GM12873 (cell line): Measurements from ENCODE around the gene GPR78.

Experiments used
- TF ChIP-seq, protein P1 (sequence below): IDR thresholded peaks from 2 replicates; pipeline ENCODE4 v1.5.1; 2012; ENCODE audit warnings: low read depth, mild to moderate bottlenecking, moderate library complexity, low read length, control low read depth; ENCODE audit not compliant: insufficient read depth; ENCODE audit errors: missing control alignments

GPR78 gene

DNA sequence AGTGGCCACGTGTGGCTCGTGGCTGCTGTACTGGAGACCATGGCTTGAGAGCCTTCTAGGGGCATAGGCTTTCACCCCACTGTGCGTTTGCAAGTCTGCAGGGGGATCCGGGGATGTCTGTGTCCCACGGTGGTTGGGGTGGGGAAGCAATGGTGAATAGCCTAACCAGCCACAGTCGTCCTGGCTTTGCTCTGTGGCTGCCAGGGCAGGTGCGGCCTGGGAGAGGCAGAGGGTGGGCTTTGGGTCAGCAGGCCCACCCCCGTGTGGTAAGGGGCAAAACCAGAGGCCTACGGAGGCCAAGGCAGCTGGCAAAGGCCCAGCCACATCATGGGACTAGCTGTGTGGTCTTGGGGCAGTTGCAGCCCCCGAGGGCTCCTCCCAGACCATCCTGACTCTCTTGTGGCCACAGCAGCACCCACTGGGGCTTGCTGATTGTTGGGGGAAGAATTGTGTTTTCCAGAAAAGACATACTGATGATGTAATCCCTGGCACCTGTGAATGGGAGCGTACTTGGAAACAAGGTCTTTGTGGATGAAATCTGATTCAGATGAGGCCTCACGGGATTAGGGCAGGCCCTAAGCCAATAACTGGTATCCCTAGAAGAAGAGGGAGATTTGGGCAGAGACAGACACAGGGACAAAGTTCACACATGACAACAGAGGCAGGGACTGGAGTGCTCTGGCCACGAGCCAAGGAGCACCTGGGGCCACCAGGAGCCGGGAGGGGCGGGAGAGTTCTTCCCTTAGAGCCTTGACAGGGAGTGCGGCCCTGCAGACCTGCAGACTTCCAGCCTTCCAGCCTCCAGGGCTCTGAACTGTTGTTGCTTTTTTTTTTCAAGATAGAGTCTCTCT lies 15.3 kb downstream of the GPR78 start:
- TF ChIP-seq, protein P1, sequence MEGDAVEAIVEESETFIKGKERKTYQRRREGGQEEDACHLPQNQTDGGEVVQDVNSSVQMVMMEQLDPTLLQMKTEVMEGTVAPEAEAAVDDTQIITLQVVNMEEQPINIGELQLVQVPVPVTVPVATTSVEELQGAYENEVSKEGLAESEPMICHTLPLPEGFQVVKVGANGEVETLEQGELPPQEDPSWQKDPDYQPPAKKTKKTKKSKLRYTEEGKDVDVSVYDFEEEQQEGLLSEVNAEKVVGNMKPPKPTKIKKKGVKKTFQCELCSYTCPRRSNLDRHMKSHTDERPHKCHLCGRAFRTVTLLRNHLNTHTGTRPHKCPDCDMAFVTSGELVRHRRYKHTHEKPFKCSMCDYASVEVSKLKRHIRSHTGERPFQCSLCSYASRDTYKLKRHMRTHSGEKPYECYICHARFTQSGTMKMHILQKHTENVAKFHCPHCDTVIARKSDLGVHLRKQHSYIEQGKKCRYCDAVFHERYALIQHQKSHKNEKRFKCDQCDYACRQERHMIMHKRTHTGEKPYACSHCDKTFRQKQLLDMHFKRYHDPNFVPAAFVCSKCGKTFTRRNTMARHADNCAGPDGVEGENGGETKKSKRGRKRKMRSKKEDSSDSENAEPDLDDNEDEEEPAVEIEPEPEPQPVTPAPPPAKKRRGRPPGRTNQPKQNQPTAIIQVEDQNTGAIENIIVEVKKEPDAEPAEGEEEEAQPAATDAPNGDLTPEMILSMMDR, result no peak

DNA sequence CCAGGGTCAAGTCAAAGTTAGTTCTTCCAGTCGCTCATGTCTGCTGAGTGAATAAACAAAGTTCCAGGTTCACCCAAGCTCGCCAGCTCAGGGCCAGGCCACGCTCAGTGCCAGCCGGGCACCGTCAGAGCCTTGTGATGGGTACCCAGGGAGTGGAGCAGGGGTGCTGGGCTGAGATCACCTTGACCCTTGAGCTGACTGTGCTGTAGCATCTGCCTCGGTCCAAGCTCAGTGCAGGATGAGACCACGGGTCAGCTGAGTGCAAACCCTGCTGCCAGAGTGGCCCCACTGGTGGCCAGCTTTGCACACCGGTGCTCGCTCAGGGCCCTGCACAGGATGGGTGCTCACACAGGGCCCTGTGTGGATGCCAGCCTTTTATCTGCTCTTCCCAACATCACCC lies 16.7 kb downstream of the GPR78 start:
- TF ChIP-seq, protein P1, result no peak

GRCh38 chr4:8597319-8597718 lies 17.1 kb downstream of the GPR78 start:
- TF ChIP-seq, protein P1, result no peak

DNA sequence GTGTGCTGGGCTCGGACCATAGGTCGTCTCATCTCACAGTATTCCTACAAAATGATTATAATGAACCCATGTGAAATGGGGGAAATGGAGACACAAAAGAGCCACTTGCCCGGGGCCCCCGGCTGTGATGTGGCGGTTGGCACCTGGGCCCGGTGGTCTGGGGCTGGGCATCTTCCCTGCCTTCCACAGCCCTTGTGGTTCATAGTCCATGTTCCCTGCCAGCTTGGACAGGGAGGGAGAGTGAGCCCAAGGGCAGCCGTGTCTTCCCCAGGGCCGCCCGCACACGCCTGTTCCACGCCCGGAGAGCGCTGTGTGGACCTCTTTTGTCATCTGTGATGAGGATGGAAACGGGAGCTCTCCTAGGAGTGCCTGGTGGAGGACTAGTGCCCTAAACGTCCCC lies 17.6 kb downstream of the GPR78 start:
- TF ChIP-seq, protein P1, result no peak

DNA sequence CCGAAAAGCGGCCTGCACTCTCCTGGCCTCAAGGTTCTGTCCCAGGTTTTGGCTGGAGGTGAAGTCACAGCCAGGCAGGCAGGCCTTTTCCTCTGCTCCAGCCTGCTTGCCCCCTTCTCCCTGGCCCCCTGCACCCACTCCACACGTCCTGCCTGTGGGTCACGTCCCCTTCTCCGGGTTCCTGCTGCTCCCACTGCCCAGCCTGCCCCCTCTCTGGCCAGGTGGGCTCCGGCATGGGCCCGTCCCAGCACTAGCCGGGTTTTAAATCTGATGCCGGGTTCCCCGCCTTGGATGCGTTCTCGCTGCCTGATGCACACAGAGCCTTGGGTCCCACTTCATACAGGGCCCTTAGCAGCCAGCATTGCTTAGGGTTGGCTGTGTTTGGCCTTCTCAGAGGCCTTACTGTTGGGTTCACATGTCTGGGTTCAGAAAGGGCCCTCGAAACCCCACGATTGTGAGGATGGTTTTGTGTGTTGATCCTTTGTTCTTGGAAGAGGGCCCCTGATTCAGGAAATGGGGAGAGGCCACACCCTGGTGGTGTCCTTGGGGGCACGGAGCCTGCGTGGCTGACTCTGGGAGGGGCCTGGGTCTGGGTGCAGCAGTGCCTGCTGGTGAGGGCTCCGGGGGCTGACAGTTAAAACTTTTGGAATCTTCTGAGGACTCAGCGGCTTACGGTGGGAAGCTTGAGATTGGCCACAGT lies 18.3 kb downstream of the GPR78 start:
- TF ChIP-seq, protein P1, result no peak

- TF ChIP-seq, protein P1, result no peak
These were observed 18.9 kb downstream of the GPR78 start for GRCh38 chr4:8599091-8599460.

DNA sequence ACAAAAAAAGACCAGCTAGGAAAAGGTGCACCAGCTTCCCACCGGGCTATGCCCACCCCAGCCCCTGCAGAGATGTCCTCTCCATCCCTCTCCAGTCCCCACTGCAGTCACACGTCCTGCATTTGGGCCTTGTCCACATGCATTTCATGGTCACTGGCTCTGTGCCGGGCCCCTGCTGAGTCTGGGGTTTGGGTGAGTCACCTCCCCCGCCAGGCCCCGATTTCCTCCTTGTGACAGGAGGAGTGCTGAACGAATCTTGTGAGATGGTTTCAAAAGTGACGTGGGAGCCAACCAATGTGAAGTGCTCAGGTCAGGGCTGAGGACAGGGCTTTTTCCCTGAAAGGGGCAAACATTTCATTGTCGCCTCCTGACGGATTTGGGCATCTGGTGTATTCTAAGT lies 19.5 kb downstream of the GPR78 start:
- TF ChIP-seq, protein P1, result no peak
